Lower leg skin (tissue), 4 donors: Measurements from ENCODE around the gene GABRB3. TPM values are rescaled to one million over a fixed set of nuclear protein-coding genes. Genes with fewer than 3 reads are reported as not detected.

Source experiments
- DNase-seq, 2 donors: peaks; one replicate each; pipeline ENCODE4 v3.0.0-alpha.2; 2019; ENCODE audit warnings: low spot score in 2 of 2
- H3K4me3 ChIP-seq: fragments of 200-600 bp; sonication (generic); 2 replicates; pipeline ENCODE4 v1.5.1; 2017; ENCODE audit warnings: mild to moderate bottlenecking, low read depth; ENCODE audit not compliant: poor library complexity, severe bottlenecking
- POLR2A ChIP-seq, 2 donors: fragments of 450-650 bp; IDR thresholded peaks; one replicate each; pipeline ENCODE4 v1.6.1; 2016 to 2017; ENCODE audit warnings: antibody characterized with exemption in 2 of 2, mild to moderate bottlenecking in 1 of 2, moderate library complexity in 1 of 2
- WGBS, 2 donors: methylation state at CpG; one replicate each; pipeline ENCODE4 v1.1.5; 2018; 5-methylcytosine and 5-hydroxymethylcytosine counted together
- intact Hi-C: fragments of 100-400 bp; cut with DNase I; formaldehyde crosslinking; loops from one replicate; pipeline ENCODE4 v1.15.0; 2023; ENCODE audit warnings: low total_unique reads
- total RNA-seq, 4 donors: library from RNA; depleted of rRNA; stranded (reverse); fragments of >200 nt; gene quantifications; one replicate each; pipeline ENCODE4 v1.1.0, GENCODE V29; 2016
- TF ChIP-seq, protein P1 (sequence below), 3 donors: fragments of 450-650 bp; IDR thresholded peaks; one replicate each; pipeline ENCODE4 v1.5.1; 2016; ENCODE audit warnings: antibody characterized with exemption in 3 of 3, mild to moderate bottlenecking in 3 of 3, moderate library complexity in 2 of 3

Gene GABRB3
- total RNA-seq, 4 donors from 2014 or later, result 0.13 to 4.6 (median 1.1) TPM

DNA sequence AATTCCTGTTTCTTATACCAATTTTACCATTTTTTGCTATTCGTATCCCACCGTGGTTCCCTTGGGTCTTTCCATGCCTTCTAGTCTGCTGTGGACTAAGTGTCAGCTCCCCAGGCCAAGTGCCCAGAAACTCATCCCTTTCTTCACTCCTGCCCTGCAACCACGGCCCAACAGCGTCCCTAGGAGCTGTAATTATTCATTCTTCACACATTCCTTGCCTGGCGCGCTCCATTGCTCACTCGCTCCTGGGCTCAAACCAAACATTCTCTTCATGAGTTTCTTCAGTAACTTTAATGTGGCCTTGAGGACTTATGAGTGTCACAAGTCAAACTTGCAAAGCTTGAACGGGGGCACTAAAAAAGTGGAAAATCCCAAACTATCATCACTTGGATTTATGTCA, 15.7 kb downstream of the GABRB3 start:
- WGBS, 2 donors, result 60 to 62% methylated on average over 8 of the region's 8 CpGs
- no peak overlapping the region for H3K4me3 ChIP-seq
- TF ChIP-seq, protein P1, sequence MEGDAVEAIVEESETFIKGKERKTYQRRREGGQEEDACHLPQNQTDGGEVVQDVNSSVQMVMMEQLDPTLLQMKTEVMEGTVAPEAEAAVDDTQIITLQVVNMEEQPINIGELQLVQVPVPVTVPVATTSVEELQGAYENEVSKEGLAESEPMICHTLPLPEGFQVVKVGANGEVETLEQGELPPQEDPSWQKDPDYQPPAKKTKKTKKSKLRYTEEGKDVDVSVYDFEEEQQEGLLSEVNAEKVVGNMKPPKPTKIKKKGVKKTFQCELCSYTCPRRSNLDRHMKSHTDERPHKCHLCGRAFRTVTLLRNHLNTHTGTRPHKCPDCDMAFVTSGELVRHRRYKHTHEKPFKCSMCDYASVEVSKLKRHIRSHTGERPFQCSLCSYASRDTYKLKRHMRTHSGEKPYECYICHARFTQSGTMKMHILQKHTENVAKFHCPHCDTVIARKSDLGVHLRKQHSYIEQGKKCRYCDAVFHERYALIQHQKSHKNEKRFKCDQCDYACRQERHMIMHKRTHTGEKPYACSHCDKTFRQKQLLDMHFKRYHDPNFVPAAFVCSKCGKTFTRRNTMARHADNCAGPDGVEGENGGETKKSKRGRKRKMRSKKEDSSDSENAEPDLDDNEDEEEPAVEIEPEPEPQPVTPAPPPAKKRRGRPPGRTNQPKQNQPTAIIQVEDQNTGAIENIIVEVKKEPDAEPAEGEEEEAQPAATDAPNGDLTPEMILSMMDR (IDR thresholded peaks at IDR 0.05), result no peak
- TF ChIP-seq POLR2A (IDR thresholded peaks at IDR 0.05), result no peak
- intact Hi-C loops, result no loop called here
- no peak for DNase-seq

DNA sequence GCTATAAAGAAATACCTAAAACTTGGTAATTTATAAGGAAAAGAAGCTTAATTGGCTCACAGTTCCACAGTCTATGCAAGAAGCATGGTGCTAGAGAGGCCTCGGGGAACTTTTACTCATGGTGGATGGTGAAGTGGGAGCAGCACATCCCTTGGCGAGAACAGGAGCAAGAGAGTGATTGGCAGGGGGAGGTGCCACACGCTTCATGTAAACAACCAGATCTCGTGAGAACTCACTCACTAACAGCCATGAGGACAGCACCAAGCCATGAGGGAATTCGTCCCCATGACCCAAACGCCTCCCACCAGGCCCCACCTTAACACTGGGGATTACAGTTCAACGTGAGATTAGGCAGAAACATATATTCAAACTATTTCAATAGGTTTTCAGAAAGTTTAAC, 28.0 kb downstream of the GABRB3 start:
- H3K4me3 ChIP-seq, result no peak overlapping the region
- 70 to 78% methylated on average over 7 of the region's 7 CpGs for WGBS, 2 donors
- no peak for DNase-seq
- intact Hi-C loops, result no loop called here
- TF ChIP-seq, protein P1 (IDR thresholded peaks at IDR 0.05), result no peak
- TF ChIP-seq POLR2A (IDR thresholded peaks at IDR 0.05), result no peak

DNA sequence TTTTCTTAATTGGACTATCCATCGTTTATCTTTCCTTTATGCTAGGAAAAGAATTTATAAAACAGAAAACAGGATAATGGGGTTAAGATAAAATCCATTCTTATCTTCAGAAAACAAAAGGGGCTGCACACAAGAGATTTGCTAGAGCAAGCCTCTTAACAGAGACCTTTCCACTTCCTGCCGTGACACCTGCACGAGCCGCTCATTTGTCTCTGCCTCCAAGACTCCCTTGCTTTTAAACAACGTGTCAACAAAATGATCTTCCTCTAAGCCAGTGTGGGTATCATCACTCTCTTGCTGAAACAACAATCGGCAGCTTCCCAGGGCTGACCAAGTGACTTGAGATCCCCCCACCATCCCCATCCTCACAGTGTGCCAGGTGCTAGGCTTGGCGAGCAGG, 33.1 kb downstream of the GABRB3 start:
- 68 to 78% methylated on average over 7 of the region's 7 CpGs for WGBS, 2 donors
- TF ChIP-seq, protein P1 (IDR thresholded peaks at IDR 0.05), result no peak
- no peak for TF ChIP-seq POLR2A (IDR thresholded peaks at IDR 0.05)
- intact Hi-C loops, result no loop called here
- no peak for DNase-seq
- no peak overlapping the region for H3K4me3 ChIP-seq

DNA sequence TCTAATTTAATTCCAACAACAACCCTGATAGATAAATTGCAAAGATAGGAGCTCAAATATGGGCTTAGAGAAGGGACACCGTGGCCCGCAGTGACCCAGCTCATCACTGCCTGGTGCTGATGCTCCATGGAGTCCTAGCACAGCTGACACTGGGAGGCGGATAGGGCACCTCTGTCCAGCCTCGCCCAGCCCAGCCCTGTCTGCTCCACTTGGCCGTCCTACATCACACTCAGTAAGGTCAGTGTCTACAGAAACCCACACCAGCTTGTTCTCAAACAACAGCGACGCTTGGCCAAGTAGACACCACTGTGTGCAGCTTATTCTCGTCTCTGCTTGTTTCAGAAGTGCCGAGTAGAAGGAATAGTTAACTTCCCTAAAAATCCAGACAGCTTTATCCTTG, 33.9 kb downstream of the GABRB3 start:
- TF ChIP-seq, protein P1 (IDR thresholded peaks at IDR 0.05), result no peak
- no peak for TF ChIP-seq POLR2A (IDR thresholded peaks at IDR 0.05)
- WGBS, 2 donors, result 88 to 89% methylated on average over 9 of the region's 9 CpGs
- H3K4me3 ChIP-seq, result no peak overlapping the region
- intact Hi-C loops, result no loop called here
- no peak for DNase-seq

DNA sequence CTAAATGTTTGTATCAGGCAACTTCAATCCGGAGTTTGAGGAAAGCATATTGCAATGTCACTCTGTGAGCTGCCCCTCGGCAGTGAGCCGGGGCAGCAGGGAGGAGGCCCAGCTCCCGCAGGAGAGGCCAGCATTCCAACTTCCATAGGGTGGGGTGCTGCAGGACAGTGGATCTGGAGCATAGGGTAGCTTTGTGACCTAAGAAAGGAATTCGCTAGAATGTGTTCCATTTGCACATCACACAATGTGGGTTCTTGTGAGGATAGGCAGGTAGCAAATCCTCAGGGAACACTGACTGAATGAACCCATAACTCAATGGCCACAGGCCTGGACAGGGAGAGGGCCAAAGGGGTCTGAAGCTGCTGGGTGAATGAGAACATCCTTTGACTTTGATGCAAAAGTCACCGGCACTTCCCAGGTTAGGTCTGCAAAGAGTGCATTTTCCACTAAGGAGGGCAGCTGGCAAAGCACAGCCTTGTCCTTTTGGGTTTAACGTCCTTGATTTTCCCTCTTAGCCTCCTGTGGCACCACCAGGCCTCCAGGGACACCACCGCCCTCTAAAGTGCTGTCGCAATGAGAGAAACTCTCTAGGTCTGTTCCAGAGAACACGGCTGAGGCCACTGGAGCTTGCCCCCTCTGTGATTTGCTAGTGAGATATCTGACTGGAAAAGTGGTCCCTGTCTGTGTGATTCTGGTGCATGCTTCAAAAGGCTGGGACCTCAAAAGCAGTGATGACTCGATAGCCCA, 36.2 kb downstream of the GABRB3 start:
- intact Hi-C loops, result no loop called here
- 68 to 74% methylated on average over 11 of the region's 11 CpGs for WGBS, 2 donors
- no peak for TF ChIP-seq POLR2A (IDR thresholded peaks at IDR 0.05)
- H3K4me3 ChIP-seq, result no peak overlapping the region
- DNase-seq, result no peak

DNA sequence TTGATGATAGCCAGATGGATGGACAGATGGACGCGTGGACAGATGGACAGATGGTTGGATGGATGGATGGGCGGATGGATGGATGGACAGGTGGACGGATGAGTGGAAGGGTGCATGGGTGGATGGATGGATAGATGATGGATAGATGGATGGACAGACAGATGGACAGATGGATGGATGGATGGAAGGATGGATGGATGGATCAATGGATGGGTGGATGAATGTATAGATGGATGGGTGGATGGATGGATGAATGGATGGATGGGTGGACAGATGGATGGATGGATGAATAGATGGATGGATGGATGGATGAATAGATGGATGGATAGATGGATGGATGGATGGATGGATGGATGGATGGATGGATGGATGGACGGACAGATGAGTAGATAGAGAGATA, 40.9 kb downstream of the GABRB3 start:
- H3K4me3 ChIP-seq, result no peak overlapping the region
- DNase-seq, result no peak
- intact Hi-C loops, result no loop called here
- no peak for TF ChIP-seq POLR2A (IDR thresholded peaks at IDR 0.05)
- TF ChIP-seq, protein P1 (IDR thresholded peaks at IDR 0.05), result no peak
- WGBS, 2 donors, result 92 to 93% methylated on average over 5 of the region's 5 CpGs
